IPS-20b (cell line): Measurements from ENCODE around the gene ZNF44.
"Not testable (repeated sequence)": the region's sequence is repeated elsewhere in the genome, so short reads cannot be mapped to it uniquely, and the experiment has no call there.

Experiments
- H3K27ac ChIP-seq: one replicate; pipeline ENCODE4 v1.5.1; 2013; ENCODE audit warnings: low read length
- H3K27me3 ChIP-seq: 2 replicates; pipeline ENCODE4 v1.6.1; 2013; ENCODE audit warnings: mild to moderate bottlenecking, low read length, inconsistent platforms; ENCODE audit not compliant: insufficient read depth
- H3K36me3 ChIP-seq: 2 replicates; pipeline ENCODE4 v1.6.1; 2013; ENCODE audit warnings: low read depth, mild to moderate bottlenecking, inconsistent platforms, low read length, moderate library complexity; ENCODE audit not compliant: insufficient read depth
- H3K4me1 ChIP-seq: 2 replicates; pipeline ENCODE4 v1.6.1; 2013; ENCODE audit warnings: mild to moderate bottlenecking, control low read depth, inconsistent platforms, low read length, moderate library complexity; ENCODE audit not compliant: insufficient read depth
- H3K4me3 ChIP-seq: 2 replicates; pipeline ENCODE4 v1.5.1; 2013; ENCODE audit warnings: mild to moderate bottlenecking, low read length, inconsistent platforms
- H3K9ac ChIP-seq: 2 replicates; pipeline ENCODE4 v1.6.1; 2013; ENCODE audit warnings: low read depth, mild to moderate bottlenecking, inconsistent platforms, low read length, moderate library complexity
- H3K9me3 ChIP-seq: 2 replicates; pipeline ENCODE4 v1.6.1; 2013; ENCODE audit warnings: mild to moderate bottlenecking, low read depth, low read length, inconsistent platforms; ENCODE audit not compliant: insufficient read depth

The ZNF44 gene

GRCh38 chr19:12294249-12295158 lies at the start of gene ZNF44:
Gene ZNF44 (minus strand): TSS chr19:12294883. CDS start chr19:12294694, 189 bp downstream.
- H3K9ac ChIP-seq = peak within 1 kb of the TSS; percentile 87
- H3K27ac ChIP-seq = no peak within 1 kb of the TSS
- H3K27me3 ChIP-seq = no peaks in the 10 kb centered on the region; the same call in 1 of the 2 replicates
- peak within 1 kb of the TSS; percentile 85 for H3K4me3 ChIP-seq
- no peaks in the 10 kb centered on the region for H3K36me3 ChIP-seq
- peaks cover 8% of the 10 kb centered on the region for H3K4me1 ChIP-seq
- no peaks in the 10 kb centered on the region for H3K9me3 ChIP-seq

DNA sequence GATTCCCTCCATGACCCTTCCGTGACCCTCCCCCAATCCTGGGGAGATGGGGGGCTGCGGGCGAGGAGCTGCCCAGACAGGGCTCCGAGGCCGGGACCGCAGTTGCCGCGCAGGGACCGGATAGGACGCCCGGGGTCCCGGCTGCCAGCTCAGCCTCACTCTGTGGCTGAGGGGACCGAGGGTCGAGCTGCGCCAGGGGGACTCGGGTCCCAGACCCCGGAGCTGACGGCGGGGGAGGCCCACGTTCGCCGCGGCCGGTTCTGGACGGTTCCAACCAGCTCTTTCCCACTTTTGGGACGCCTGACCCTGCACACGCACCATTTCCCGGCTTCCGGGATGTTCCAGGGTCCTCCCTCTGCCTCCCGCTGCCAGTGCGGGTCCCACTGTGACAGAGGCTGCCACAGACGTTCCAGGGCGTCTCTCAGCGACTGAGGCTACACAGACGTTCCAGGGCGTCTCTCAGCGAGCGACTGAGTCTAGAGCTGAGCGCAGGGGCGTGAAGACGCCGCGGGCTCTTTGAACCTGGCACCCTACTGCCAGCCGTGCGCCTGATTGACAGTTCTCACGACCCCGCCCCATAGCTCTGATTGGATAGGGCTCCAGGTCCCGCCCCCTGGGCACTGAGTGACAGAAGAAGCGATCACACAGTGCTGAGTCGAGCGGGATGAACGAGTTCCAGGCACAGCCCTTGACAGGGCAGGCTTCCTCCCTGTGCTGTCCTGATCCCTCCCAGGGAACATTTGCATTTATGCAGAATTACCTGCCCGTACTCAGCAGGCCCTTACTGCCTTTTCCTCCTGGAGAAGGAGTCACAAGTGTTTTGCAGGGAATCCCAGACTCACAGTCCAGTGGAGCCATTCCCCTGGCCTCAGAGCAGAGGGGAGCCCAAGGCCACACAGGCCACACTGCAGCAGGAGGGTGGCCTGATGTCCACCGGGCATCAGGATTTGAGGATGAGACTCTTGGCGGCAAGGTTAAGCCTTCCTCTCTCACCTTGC lies 38.8 kb upstream of the ZNF44 start, which contains the start of gene ZNF563:
Gene ZNF563 (minus strand): TSS at position 472 of the 998 bp plus-strand sequence. CDS start 151 bp downstream, at position 321.
- peaks cover 5% of the 10 kb centered on the region; the same call in 1 of the 2 replicates for H3K4me1 ChIP-seq
- H3K27me3 ChIP-seq = peaks cover 21% of the 10 kb centered on the region
- no peaks in the 10 kb centered on the region for H3K9me3 ChIP-seq
- peak within 1 kb of the TSS; percentile 51; the same call in 1 of the 2 replicates for H3K9ac ChIP-seq
- H3K4me3 ChIP-seq = peak within 1 kb of the TSS; percentile 77
- H3K36me3 ChIP-seq = no peaks in the 10 kb centered on the region
- no peak within 1 kb of the TSS for H3K27ac ChIP-seq

GRCh38 chr19:12331211-12331941 lies 36.7 kb upstream of the ZNF44 start:
- peaks cover 3% of the 10 kb centered on the region; the same call in 1 of the 2 replicates for H3K9me3 ChIP-seq
- peaks cover 5% of the 10 kb centered on the region; the same call in 1 of the 2 replicates for H3K4me1 ChIP-seq
- peaks cover 21% of the 10 kb centered on the region for H3K27me3 ChIP-seq
- H3K4me3 ChIP-seq = no peak overlapping the region
- H3K27ac ChIP-seq = no peak overlapping the region
- no peak overlapping the region for H3K9ac ChIP-seq
- H3K36me3 ChIP-seq = no peaks in the 10 kb centered on the region

- Histone ChIP-seq H3K4me3 (no peak overlapping the region), H3K27ac (no peak overlapping the region), H3K4me1 (peaks cover 5% of the 10 kb centered on the region; the same call in 1 of the 2 replicates), H3K36me3 (no peaks in the 10 kb centered on the region), H3K27me3 (peaks cover 21% of the 10 kb centered on the region), H3K9ac (no peak overlapping the region), H3K9me3 (peaks cover 3% of the 10 kb centered on the region; the same call in 1 of the 2 replicates)
Observed at GRCh38 chr19:12330340-12330739, 35.7 kb upstream of the ZNF44 start.

DNA sequence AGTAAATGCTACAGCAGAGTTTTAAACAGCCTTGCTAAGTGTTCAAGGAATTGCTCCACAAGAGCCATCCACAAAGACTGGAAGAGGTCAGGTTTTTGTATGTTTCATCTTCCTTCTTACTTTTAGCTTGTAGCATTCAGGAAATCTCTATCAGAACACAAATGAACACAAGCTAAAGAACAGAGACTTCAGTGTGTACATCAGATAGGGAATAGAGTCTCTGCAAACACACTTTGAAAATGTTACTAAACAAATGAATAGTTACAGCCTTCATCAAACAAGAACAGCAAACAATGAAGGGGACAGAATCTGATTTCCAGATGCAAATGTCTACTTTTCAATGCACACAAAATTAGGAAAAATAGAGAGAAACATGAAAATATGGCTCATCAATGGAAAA lies 31.0 kb upstream of the ZNF44 start:
- Histone ChIP-seq H3K4me3 (no peak overlapping the region), H3K27ac (no peak overlapping the region), H3K27me3 (no peaks in the 10 kb centered on the region), H3K36me3 (no peaks in the 10 kb centered on the region), H3K9me3 (peaks cover 29% of the 10 kb centered on the region), H3K4me1 (no peaks in the 10 kb centered on the region), H3K9ac (no peak overlapping the region)

- Histone ChIP-seq H3K27ac (no peak overlapping the region), H3K9me3 (peaks cover 72% of the 10 kb centered on the region), H3K4me1 (no peaks in the 10 kb centered on the region), H3K27me3 (no peaks in the 10 kb centered on the region), H3K9ac (no peak overlapping the region), H3K4me3 (no peak overlapping the region), H3K36me3 (peaks cover 16% of the 10 kb centered on the region)
Observed at GRCh38 chr19:12318782-12319413, 24.2 kb upstream of the ZNF44 start.

GRCh38 chr19:12314553-12314952 lies 19.9 kb upstream of the ZNF44 start:
- H3K4me3 ChIP-seq = no peak overlapping the region
- peaks cover 15% of the 10 kb centered on the region for H3K36me3 ChIP-seq
- H3K9ac ChIP-seq = no peak overlapping the region
- peaks cover 45% of the 10 kb centered on the region for H3K9me3 ChIP-seq
- no peaks in the 10 kb centered on the region for H3K27me3 ChIP-seq
- H3K27ac ChIP-seq = no peak overlapping the region
- H3K4me1 ChIP-seq = no peaks in the 10 kb centered on the region

GRCh38 chr19:12308891-12309290 lies 14.2 kb upstream of the ZNF44 start:
- H3K4me1 ChIP-seq, H3K27ac ChIP-seq, H3K4me3 ChIP-seq, H3K9ac ChIP-seq, H3K27me3 ChIP-seq, H3K36me3 ChIP-seq: not testable (repeated sequence)
- H3K9me3 ChIP-seq = peaks cover 21% of the 10 kb centered on the region

DNA sequence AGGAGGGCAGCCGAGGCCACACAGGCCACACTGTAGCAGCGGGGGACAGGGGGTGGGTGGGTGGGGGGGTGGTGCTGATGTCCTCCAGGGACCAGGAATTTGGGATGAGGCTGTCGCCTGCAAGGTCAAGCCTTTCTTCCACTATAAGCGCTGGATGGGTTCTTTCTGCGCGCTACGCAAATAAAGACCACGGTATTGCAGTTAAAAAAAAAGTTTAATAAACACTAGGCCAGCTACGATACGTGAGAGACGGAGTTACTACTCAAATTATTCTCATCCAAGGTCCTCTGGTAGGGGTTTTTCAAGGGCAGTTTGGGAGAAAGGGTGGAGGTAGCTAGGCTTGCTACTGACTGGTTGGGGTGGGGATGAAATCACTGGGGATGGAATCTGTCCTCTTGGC lies 508 bp upstream of the ZNF44 start:
- H3K9me3 ChIP-seq = no peaks in the 10 kb centered on the region
- H3K27ac ChIP-seq = no peak overlapping the region
- peak overlapping the region; percentile 85 for H3K4me3 ChIP-seq
- no peaks in the 10 kb centered on the region; the same call in 1 of the 2 replicates for H3K27me3 ChIP-seq
- H3K4me1 ChIP-seq = peaks cover 8% of the 10 kb centered on the region
- peak overlapping the region; percentile 87; the same call in 1 of the 2 replicates for H3K9ac ChIP-seq
- no peaks in the 10 kb centered on the region for H3K36me3 ChIP-seq

- peak overlapping the region; percentile 85 for H3K4me3 ChIP-seq
- no peaks in the 10 kb centered on the region for H3K9me3 ChIP-seq
- no peak overlapping the region for H3K27ac ChIP-seq
- H3K36me3 ChIP-seq = no peaks in the 10 kb centered on the region
- peak overlapping the region; percentile 87 for H3K9ac ChIP-seq
- H3K4me1 ChIP-seq = peaks cover 8% of the 10 kb centered on the region
- no peaks in the 10 kb centered on the region; the same call in 1 of the 2 replicates for H3K27me3 ChIP-seq
Observed at GRCh38 chr19:12293777-12294248, 870 bp downstream of the ZNF44 start.
